CD4-positive, alpha-beta T cell treated with Interleukin-6 at 100 ng/mL for 8 hours (primary cell): ENCODE measurements around the gene PPEF2.
A peak's percentile ranks its signal among the peaks of the same experiment; 100 is the strongest.
"Not testable (repeated sequence)": the region's sequence is repeated elsewhere in the genome, so short reads cannot be mapped to it uniquely, and the experiment has no call there.

ENCODE experiments used
- DNase-seq: peaks from one replicate; pipeline ENCODE4 v3.0.0-alpha.2; 2020; ENCODE audit warnings: mixed read lengths, low spot score

PPEF2 gene, protein sequence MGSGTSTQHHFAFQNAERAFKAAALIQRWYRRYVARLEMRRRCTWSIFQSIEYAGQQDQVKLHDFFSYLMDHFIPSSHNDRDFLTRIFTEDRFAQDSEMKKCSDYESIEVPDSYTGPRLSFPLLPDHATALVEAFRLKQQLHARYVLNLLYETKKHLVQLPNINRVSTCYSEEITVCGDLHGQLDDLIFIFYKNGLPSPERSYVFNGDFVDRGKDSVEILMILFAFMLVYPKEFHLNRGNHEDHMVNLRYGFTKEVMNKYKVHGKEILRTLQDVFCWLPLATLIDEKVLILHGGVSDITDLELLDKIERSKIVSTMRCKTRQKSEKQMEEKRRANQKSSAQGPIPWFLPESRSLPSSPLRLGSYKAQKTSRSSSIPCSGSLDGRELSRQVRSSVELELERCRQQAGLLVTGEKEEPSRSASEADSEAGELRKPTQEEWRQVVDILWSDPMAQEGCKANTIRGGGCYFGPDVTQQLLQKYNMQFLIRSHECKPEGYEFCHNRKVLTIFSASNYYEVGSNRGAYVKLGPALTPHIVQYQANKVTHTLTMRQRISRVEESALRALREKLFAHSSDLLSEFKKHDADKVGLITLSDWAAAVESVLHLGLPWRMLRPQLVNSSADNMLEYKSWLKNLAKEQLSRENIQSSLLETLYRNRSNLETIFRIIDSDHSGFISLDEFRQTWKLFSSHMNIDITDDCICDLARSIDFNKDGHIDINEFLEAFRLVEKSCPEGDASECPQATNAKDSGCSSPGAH

DNA sequence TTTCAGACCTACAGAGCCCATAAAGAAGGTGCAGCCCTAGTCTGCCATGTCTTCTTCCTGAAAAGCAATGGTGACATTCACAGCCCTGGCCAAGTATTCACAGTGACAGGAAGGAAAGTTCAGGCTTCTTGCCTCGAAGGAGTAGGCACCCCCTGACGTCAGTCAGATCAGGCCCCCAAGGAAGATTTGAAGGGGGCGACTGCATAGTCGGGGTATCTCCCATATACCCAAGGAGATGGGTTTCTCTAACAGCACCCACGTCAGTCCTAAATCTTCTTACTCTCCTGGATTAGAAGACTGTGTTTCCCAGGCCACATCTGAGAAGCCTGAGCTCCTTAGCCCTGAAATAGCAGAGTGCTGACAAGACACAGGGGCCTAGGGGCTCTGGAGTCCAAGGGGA is at the start of gene PPEF2:
Gene PPEF2 (minus strand): TSS at position 101 of the 400 bp plus-strand sequence. CDS start 6,127 bp downstream, outside the sequence.
- no peak for DNase-seq

GRCh38 chr4:75950213-75950815 is 48.1 kb upstream of the PPEF2 start:
- DNase-seq, result no peak

GRCh38 chr4:75948822-75949444 is 46.7 kb upstream of the PPEF2 start:
- DNase-seq, result no peak

DNA sequence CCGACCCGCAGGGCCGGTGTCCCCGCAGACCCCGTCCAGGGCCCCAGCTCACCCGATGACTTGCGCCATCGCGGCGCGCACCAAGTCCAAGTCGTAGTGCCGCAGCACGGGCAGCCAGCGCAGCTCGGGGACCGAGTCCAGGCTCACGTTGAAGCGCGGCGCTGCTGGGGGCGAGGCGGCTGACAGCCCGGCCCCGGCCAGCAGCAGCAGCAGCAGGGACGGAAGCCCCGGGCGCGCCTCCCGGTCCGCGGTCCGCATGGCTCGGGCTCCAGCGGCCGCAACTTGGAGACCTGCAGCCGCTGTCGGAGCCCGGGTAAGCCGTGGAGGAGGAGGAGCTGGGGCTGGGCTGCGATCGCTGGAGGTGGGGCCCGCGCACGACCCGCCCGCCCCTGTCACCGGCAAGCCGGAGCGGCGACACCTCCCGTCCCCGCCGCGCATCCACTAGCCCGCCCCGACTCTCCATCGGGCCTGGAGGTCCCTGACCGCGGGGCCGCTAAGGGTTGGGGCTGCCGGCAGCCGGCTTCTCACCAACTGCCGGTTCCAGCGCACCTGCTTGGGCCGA is 38.5 kb upstream of the PPEF2 start, which contains the start of gene NAAA:
Gene NAAA (minus strand): TSS at position 322 of the 562 bp plus-strand sequence. CDS start 64 bp downstream, at position 258.
- peak; percentile 81 for DNase-seq

DNA sequence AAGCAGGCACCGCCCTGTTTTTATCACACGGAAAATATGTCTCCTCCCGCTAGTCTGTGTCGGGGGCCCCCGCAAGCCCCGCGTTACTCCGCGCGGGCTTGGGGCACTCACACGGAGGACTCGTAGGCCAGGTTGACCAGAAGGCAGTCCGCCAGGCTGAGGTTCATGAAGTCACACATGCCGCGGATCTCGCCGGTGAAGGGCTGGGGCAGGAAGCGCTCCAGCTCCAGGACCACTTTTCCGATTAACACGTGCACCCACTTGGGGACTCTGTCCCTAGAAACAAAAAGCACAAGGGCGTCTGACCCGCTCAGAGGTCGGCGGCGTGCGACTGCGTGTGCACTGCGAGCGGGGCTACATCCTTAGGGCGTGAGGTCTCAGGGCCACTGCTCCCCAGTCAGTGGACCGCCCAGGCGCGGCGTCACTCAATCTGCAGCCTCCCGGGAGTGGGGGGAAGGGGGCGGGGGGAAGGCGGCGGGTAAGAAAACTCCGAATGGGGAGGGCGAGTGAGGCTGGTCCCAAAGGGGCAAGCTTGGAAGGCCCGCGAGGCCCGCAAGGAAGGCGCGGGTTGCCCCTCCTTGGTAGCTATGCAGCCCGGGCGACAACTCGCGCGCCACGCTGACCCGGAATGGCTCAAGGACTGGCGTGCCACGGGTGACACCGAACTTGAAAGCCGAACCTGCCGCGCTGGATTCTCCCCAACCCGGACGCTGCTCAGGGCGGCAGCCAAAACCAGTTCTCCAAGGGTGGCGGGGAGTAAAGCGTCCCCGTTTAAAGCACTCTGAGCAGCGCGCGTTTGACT is 37.8 kb upstream of the PPEF2 start:
- peak; percentile 73 for DNase-seq

DNA sequence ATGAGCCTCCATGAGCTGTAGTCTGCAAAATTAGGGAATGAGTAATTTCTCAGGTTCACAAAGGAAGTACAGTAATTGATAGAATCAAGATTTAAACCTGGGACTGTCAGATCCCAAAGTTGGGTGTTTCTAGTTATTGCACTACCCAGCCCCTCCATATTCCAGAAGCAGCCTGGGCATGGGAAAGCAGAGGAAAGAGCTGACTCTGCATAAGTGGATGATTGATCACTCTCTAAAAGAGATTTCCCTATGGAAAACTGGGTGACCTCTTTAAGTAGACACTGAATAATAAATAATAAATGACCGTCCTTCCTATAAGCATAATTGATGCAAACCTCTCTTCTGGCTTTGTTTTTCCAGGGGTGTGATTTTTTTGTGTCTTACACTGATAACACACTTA is 33.4 kb upstream of the PPEF2 start:
- no peak for DNase-seq

DNA sequence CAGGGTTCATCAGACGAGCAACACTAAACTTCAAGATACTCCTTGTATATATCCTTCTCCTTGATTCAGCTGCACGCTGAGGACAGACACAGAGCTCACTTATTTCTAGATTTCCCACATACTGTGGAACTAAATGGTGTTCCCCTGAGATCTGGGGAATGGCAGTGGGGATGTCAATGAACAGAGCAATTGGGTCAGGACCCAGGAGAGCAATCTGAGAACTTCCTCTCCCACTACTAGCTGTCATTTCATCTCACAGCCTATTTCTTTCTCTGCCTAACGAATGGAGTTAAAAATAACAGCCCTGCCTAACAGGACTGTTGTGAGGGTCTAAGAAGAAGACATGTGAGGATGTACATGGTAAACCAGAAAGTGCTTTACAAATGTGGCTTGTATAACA is 27.9 kb upstream of the PPEF2 start:
- no peak for DNase-seq

- not testable (repeated sequence) for DNase-seq
Measured at GRCh38 chr4:75924916-75925315, 22.7 kb upstream of the PPEF2 start.

- DNase-seq, result no peak
Measured at GRCh38 chr4:75924309-75924827, 22.1 kb upstream of the PPEF2 start.

DNA sequence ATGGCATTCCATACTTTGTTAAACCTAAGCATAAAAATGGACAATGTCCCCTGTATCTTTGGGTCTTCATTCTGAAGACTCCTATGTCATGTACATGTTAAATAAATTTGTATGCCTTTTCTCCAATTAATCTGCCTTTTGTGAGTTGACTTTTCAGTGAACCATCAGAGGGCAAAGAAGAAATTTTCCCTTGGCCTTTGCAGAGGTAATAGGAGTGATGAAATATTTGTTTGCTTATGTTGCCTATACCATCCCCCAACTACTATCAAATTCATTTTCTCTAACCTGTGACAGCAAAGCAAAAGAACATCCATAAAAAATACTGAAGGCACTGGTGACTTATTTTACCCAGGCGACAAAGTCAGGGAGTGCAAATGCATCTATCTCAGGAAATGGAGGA is 20.3 kb upstream of the PPEF2 start:
- DNase-seq, result no peak

DNA sequence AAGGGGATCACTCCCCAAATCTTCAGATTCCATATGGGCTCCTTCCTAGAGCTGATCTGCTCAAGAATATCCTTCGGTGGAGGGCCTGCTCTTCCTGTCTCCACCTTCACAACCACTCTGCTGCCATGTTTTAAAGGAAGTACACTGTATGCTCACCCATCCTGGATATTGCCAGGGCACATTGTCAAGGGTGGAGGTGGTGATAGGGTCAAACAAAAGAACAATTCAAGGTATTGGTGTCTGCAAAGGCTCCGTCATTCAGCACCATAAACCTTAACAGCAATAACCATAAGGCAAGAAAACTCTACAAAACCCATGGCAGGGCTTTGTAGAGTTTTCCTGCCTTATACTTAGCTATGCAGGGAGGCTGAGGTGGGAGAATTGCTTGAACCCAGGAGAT is 19.7 kb upstream of the PPEF2 start:
- no peak for DNase-seq

- DNase-seq, result no peak
Measured at GRCh38 chr4:75920327-75920726, 18.1 kb upstream of the PPEF2 start.

DNA sequence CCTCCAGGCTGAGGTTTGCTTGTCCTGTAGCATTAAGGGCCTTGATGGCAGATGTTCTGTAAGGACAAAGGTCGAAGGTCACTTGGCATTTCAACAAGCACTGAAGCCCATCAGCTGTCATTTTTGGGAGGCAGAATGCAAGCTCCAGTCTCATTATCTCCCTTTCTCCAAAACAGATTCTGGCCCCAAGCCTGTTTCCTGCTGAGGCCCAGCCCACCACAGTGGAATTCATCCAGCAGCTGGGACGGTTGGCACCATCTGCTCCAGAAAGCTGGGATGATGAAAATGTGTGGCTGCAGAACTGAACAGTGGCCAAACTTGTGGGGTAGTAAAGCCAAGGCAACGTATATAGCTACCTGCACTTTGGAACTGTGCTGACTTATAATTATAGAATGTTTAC is 17.7 kb upstream of the PPEF2 start:
- no peak for DNase-seq

GRCh38 chr4:75916091-75916661 is 13.9 kb upstream of the PPEF2 start:
- DNase-seq, result peak; percentile 21

- DNase-seq, result no peak
Measured at GRCh38 chr4:75912968-75913367, 10.7 kb upstream of the PPEF2 start.

DNA sequence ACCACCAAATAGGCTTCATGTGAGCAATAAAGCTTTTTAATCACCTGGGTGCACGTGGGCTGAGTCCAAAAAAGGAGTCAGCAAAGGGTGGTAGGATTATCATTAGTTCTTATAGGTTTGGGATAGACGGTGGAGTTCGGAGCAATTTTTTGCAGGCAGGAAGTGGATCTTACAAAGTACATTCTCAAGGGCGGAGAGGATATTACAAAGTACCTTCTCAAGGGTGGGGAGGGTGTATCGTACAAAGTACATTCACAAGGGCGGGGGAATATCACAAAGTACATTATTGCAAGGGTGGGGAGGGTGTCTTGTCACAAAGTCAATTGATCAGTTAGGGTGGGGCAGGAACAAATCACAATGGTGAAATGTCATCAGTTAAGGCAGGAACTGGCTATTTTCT is 8.6 kb upstream of the PPEF2 start:
- not testable (repeated sequence) for DNase-seq

- DNase-seq, result no peak
Measured at GRCh38 chr4:75909405-75909804, 7.2 kb upstream of the PPEF2 start.

DNA sequence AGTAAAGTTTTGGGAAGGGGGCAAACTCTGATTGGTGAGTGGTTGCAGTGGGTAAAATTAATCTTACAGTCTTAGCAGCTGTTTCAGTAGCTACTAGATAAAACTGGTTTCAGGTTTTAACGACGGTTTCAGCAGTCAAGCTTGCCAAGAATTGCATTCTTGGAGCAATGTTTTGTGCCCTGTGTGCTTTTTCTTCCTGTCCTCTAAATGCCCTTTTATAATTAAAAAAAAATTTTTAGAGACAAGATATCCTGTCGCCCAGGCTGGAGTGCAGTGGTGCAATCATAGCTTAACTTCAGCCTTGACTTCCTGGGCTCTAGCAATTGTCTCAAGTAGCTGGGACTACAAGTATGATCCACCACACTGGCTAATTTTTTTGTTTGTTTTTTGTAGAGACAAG is 6.3 kb upstream of the PPEF2 start:
- DNase-seq, result no peak

- DNase-seq, result no peak
Measured at GRCh38 chr4:75907966-75908365, 5.7 kb upstream of the PPEF2 start.

DNA sequence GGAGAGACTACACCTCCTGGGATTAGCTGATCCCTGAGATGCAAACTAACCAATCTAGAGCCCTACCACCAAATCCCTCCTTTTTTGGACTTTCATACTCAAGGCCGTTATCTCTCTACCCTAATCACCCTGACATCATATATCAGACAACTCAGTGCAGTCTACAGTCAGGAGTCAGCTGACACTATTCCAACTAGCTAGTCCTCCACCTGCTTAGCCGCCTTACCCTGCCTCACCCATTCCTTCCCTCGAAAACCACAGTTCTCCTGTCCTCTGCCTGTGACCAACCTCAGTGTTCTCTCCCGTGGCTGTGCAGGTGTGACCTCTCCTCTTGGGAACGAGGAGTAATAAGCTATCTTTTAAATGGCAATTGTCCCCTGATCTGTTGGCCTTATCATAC is 1.8 kb upstream of the PPEF2 start:
- no peak for DNase-seq

DNA sequence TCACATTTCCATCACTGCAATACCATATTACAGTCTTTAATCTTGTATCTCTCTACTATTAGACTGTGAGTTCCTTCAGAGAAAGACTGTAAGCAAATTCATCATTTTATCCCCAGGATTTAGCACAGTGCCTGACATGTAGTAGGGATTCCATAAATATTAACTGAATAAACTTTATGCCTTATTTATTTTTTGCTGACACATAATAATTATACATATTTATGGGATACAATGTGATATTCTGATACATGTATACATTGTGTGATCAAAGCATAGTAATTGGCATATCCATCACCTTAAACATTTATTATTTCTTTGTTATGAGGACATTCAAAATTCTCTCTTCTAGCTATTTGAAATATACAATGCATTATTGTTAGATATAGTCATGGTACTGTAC is 3.7 kb downstream of the PPEF2 start:
- DNase-seq, result no peak
